Eye (tissue), 1 donor: ENCODE results near the gene ELOVL5.
A peak's percentile ranks its signal among the peaks of the same experiment; 100 is the strongest.
"Not testable (repeated sequence)": the region's sequence is repeated elsewhere in the genome, so short reads cannot be mapped to it uniquely, and the experiment has no call there.

Experiments used
- DNase-seq: peaks from one replicate; pipeline ENCODE4 v3.0.0-alpha.2; 2015

The ELOVL5 gene

GRCh38 chr6:53326372-53327016, 22.3 kb downstream of the ELOVL5 start:
- no peak for DNase-seq

- no peak for DNase-seq
Measured at GRCh38 chr6:53325785-53326184, 23.0 kb downstream of the ELOVL5 start.

- DNase-seq: no peak
Measured at GRCh38 chr6:53322188-53323029, 26.3 kb downstream of the ELOVL5 start.

DNA sequence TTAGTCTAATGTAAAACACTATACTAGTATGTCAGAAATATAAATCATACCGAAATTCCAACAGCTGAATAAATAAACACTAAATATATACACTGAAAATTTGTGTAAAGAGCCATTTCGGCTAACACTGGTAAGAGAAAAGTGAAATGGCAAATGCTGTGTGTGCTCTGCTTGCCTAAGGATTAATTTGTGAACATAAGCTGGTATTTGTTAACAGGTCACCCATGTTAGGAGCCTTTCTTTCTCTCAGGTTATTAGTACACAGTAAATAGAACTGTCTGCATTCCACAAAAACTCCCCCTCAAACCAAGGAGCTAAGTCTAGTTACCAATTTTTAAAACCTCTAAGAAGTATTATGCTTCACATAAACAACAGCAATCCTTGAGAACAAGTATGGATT, 27.0 kb downstream of the ELOVL5 start:
- DNase-seq: no peak

DNA sequence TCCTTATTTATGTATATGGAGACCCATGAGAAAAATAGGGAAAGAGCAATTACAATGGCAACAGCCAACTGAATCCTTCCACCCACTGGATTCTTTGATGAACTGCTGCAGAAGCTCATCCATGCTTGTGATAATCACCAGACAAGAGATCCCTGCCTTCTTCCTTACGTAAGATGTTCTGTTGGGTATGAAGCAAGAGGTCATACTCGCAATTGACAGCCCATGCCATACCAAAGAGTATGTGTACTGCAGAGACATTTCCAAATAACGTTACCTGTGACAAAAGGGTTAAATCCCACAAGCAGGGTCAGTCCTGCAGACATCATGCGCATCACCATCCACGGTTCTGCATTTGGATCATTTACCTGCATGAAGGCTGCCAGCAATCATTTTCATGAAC, 27.8 kb downstream of the ELOVL5 start:
- no peak for DNase-seq

DNA sequence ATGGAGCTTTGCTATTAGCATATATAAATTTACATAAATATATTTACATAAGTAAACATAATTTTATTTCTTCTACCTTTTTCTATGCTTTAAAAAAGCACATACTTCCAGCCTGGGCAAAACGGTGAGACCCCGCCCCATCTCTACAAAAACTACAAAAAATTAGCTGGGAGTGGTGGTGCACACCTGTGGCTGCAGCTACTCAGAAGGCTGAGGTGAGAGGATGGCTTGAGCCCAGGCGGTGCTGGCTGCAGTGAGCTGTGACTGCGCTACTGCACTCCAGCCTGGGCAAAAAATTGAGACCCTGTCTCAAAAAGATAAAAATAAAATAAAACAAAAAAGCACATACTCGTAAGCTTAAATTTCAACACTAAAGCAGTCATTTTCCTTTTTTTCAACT, 30.3 kb downstream of the ELOVL5 start:
- DNase-seq: no peak

DNA sequence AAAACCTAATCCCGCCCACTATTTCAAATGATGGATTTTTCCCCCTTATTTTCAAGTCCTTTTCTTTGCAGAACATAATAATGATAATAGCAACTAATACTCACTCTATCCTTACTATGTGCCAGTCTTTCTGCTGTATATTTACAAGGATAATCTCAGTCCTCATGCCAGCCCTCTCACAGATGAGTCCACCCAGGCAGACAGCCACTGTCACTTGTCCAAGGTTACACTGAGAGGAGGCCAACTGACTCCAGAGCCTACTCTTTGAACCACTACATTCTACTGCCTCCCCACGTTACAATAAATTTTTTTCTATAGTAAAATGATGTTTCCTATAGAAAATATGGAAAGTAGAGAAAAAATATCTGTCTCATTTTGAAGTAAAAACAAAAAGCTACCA, 30.9 kb downstream of the ELOVL5 start:
- no peak for DNase-seq

DNA sequence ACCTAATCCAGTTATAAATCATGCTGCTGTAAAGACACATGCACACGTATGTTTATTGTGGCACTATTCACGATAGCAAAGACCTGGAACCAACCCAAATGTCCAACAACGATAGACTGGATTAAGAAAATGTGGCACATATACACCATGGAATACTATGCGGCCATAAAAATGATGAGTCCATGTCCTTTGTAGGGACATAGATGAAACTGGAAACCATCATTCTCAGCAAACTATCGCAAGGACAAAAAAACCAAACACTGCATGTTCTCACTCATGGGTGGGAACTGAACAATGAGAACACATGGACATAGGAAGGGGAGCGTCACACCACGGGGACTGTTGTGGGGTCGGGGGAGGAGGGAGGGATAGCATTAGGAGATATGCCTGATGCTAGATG, 31.5 kb downstream of the ELOVL5 start:
- not testable (repeated sequence) for DNase-seq

DNA sequence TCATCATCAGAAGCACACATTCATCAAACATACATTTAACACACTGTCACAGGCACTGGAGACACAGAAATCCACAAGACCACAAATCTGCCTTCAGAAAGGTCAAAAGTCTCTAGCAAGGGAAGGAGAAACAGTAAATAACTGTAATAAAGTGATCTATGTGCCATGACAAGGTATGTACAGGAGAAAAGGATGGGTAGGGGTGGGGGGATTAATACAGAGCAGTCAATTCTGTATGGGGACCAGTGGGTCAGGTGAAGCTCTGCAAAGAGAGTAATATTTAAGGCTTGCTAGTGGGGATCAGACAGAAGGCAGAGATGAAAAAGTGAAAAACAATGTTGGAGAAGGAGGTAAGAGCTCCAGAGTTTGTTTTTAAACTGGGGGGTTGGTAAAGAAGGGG, 32.6 kb downstream of the ELOVL5 start:
- no peak for DNase-seq

DNA sequence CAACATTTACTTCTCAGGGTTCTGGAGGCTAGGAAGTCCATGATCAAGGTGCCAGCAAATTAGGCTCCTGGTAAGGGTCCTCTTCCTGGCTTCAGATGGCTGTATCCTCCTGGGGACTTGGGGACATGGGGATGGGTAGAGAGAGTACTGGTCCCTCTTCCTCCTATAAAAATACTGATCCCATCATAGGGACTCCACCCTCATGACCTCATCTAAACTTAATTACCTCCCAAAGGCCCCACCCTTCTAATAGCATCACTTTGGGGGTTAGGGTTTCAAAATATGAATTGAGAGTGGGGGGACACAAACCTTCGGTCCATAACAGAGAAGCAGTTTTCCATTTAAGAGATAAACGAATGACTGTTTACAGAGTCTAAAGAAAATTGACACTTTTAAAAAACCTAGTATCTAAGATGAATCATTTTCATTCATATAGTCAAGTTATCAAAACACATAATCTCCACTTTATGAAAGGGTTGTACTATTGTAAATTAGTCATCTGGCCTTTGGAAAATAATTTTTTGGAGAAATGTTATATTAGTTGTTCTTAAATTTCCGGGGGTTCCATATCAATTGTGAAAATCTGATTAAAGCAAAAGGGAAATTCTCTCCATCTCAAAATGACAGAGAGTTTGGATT, 33.5 kb downstream of the ELOVL5 start:
- no peak for DNase-seq

GRCh38 chr6:53313784-53314400, 34.9 kb downstream of the ELOVL5 start:
- DNase-seq: no peak

- no peak for DNase-seq
Measured at GRCh38 chr6:53312355-53312754, 36.4 kb downstream of the ELOVL5 start.

- no peak for DNase-seq
Measured at GRCh38 chr6:53311586-53311935, 37.2 kb downstream of the ELOVL5 start.

GRCh38 chr6:53310771-53311585, 37.8 kb downstream of the ELOVL5 start:
- no peak for DNase-seq

- no peak for DNase-seq
Measured at GRCh38 chr6:53309901-53310300, 38.8 kb downstream of the ELOVL5 start.

DNA sequence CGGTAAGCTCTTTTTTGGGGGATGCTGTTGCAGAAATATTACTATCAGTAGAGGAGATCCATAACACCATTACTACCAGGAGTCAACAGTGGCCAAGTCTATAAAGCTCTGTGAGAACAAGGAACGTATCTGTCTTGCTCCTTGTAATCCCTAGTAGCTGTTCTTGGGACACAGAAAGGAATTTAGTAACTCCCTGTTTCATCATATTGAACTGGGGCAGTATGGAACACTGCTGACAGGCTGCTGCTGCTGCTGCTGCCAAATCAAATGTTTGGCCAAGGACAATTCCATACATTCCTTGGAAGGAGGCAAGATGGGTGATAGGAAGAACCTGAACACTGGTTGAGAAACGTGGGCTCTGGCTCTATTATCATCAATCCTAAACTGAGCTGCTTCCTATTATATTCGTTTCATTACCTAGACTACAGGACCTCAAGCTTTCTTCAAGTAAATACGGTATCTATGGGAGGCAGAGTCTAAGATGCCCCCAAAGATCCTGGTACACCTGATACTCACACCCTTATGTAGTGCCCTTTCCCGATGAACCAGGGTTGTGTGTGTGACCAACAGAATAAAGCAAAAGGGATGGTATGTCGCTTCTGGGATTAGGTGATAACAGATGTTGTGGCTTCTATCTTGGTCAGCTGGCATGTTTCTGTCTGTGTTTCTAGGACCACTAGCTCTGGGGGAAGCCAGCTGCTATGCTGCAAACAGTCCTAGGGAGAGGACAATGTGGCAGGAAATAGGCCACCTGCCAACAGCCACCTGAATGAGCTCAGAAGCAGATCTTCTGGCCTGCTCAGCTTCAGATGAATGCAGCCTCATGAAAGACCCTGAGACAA, 39.5 kb downstream of the ELOVL5 start:
- DNase-seq: peak; percentile 48

GRCh38 chr6:53306819-53307347, 41.9 kb downstream of the ELOVL5 start:
- no peak for DNase-seq

- DNase-seq: not testable (repeated sequence)
Measured at GRCh38 chr6:53306217-53306616, 42.5 kb downstream of the ELOVL5 start.

DNA sequence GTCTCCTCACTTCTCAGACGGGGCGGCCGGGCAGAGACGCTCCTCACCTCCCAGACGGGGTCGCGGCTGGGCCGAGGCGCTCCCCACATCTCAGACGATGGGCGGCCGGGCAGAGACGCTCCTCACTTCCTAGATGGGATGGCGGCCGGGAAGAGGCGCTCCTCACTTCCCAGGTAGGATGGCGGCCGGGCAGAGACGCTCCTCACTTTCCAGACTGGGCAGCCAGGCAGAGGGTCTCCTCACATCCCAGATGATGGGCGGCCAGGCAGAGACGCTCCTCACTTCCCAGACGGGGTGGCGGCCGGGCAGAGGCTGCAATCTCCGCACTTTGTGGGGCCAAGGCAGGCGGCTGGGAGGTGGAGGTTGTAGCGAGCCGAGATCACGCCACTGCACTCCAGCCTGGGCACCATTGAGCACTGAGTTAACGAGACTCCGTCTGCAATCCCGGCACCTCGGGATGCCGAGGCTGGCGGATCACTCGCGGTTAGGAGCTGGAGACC, 43.2 kb downstream of the ELOVL5 start:
- not testable (repeated sequence) for DNase-seq

DNA sequence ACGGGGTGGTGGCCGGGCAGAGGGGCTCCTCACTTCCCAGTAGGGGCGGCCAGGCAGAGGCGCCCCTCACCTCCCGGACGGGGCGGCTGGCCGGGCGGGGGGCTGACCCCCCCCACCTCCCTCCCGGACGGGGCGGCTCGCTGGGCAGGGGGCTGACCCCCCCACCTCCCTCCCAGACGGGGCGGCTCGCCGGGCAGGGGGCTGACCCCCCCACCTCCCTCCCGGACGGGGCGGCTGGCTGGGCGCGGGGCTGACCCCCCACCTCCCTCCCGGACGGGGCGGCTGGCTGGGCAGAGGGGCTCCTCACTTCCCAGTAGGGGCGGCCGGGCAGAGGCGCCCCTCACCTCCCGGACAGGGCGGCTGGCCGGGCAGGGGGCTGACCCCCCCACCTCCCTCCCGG, 43.8 kb downstream of the ELOVL5 start:
- DNase-seq: not testable (repeated sequence)

DNA sequence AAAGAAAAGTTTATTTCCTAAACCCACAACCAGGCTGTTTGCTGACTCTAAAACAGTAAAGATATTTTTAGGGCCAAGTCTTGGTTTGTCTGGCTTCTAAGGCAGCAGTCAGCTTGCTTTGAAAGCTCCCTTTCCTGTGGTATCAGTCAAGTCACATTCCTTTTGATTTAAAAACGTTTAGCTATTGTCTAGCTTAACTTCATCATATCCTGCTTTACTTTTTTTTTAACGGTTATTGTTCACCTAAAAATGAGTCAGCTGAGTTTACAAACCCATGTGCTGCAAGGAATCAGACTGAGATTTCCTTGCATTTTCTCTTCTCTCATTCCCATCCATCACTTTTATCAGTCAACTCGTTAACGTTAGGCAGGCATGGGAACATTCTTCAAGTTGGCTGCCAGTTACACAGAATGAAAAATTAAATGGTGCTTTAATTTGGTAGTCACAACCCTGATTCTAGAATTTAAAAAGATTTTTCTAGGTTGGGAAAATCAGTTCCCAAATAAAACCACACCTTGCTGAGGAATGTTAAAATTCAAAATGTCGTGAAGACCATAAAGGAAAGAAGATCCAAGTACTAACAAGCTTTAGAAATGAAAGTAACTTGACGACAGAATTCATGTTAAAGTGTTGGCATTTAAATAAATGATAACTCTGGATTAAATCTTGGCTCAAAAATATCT, 45.9 kb downstream of the ELOVL5 start:
- no peak for DNase-seq
